Brain microvascular endothelial cell (primary cell): ENCODE results near the gene GTPBP2.
"Not testable (repeated sequence)": the region's sequence is repeated elsewhere in the genome, so short reads cannot be mapped to it uniquely, and the experiment has no call there.

ENCODE experiments used
- DNase-seq: peaks from one replicate; pipeline ENCODE4 v3.0.0-alpha.2; 2020
- H3K27ac ChIP-seq: fragments of 250-450 bp; sonication (Bioruptor Pico); 2 replicates; pipeline ENCODE4 v1.5.1; 2020; ENCODE audit warnings: mild to moderate bottlenecking, moderate library complexity
- H3K27me3 ChIP-seq: fragments of 250-450 bp; sonication (Bioruptor Pico); replicated peaks from 2 replicates; pipeline ENCODE4 v1.5.1; 2020; ENCODE audit warnings: mild to moderate bottlenecking
- H3K36me3 ChIP-seq: fragments of 250-450 bp; sonication (Bioruptor Pico); replicated peaks from 2 replicates; pipeline ENCODE4 v1.5.1; 2020; ENCODE audit warnings: mild to moderate bottlenecking
- H3K4me3 ChIP-seq: 2 replicates; pipeline ENCODE4 v1.5.1; 2011; ENCODE audit warnings: low read depth, mild to moderate bottlenecking, control low read depth, low read length, moderate library complexity
- in situ Hi-C: cut with HindIII; loops from 2 replicates; pipeline ENCODE4 v1.10.0; 2017; ENCODE audit warnings: low sequenced_read_pairs, low pct_ligation_motif_present
- TF ChIP-seq, protein P1 (sequence below): IDR thresholded peaks from 2 replicates; pipeline ENCODE4 v1.5.1; 2011; ENCODE audit warnings: low read depth, mild to moderate bottlenecking, moderate library complexity, low read length, control low read depth, inconsistent platforms; ENCODE audit errors: missing control alignments

The GTPBP2 gene

DNA sequence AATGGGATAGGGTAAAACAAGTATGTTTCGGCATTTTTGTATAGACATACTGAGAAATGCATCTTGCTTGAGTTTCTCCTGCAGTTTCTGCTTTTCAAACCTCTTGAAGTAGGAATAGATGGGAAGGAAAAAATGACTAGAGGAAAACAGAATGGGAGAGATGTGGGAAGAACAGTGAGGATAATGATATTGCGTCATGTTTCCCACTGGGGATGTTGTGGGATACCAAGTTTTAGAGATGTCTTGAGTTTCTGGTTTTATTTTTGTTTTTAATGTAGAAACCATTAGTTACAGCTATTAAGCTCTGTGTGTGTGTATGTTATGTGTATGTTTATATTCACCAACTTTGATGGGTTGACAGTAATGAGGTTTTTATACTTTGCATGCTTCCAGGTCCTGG, 28.5 kb downstream of the GTPBP2 start:
- H3K4me3 ChIP-seq: no peak overlapping the region
- TF ChIP-seq, protein P1, sequence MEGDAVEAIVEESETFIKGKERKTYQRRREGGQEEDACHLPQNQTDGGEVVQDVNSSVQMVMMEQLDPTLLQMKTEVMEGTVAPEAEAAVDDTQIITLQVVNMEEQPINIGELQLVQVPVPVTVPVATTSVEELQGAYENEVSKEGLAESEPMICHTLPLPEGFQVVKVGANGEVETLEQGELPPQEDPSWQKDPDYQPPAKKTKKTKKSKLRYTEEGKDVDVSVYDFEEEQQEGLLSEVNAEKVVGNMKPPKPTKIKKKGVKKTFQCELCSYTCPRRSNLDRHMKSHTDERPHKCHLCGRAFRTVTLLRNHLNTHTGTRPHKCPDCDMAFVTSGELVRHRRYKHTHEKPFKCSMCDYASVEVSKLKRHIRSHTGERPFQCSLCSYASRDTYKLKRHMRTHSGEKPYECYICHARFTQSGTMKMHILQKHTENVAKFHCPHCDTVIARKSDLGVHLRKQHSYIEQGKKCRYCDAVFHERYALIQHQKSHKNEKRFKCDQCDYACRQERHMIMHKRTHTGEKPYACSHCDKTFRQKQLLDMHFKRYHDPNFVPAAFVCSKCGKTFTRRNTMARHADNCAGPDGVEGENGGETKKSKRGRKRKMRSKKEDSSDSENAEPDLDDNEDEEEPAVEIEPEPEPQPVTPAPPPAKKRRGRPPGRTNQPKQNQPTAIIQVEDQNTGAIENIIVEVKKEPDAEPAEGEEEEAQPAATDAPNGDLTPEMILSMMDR: no peak
- no peak overlapping the region for H3K27ac ChIP-seq
- in situ Hi-C loops: no loop called here
- no peak for DNase-seq
- H3K27me3 ChIP-seq: no peaks in the 10 kb centered on the region
- H3K36me3 ChIP-seq: peaks cover 37% of the 10 kb centered on the region

DNA sequence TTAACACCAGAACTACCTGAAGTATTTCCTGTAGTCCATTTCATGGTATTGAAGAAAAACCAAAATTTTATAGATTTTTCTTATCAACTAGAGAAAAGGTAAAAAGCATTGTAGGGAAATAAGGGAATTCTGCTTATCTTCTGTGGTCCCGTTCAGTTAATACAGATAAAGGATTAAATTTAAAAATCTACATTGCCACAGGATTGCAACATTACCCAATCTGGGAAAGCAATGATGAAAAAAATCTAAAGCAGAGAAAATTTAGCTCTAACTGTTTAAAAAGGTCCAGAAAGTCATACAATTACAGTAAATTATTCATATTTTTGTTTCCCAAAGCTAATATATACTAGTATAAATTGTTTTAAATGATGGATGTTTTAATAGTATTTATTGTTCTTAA, 35.1 kb downstream of the GTPBP2 start:
- no peak for DNase-seq
- TF ChIP-seq, protein P1: no peak
- Histone ChIP-seq H3K27ac (no peak overlapping the region), H3K36me3 (peaks cover 25% of the 10 kb centered on the region), H3K4me3 (no peak overlapping the region), H3K27me3 (no peaks in the 10 kb centered on the region)
- in situ Hi-C loops: no loop called here

DNA sequence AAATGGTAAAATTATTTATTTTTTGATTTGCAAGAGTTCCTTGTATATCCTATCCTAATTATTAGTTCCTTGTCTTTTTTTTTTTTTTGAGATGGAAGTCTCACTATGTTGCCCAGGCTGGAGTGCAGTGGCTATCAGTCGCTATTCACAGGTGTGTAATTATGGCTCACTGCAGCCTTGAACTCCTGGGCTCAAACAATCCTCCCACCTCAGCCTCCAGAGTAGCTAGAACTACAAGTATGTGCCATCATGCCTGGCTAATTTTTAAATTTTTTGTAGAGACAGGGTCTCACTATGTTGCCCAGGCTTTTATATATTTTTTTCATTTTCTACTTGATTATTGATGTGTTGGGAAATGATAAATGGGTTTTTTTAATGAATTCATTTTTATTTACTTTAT, 39.5 kb downstream of the GTPBP2 start:
- H3K27me3 ChIP-seq, H3K27ac ChIP-seq, H3K4me3 ChIP-seq, DNase-seq, in situ Hi-C loops: not testable (repeated sequence)
- H3K36me3 ChIP-seq: peaks cover 50% of the 10 kb centered on the region

DNA sequence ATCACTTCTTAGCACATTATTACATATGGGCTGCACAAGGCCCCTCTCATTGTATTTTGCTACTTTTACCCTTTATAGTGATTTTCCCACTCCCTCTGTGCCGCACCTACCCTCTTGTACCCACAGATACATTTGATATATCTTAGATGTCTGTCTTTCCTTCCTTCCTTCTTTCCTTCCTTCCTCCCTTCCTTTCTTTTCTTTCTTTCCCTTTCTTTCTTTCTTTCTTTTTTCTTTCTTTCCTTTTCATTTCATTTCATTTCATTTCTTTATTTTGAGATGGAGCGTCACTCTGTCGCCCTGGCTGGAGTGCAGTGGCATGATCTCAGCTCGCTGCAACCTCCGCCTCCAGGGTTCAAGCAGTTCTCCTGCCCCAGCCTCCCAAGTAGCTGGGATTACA, 40.9 kb downstream of the GTPBP2 start:
- DNase-seq: no peak
- TF ChIP-seq, protein P1: no peak
- peaks cover 59% of the 10 kb centered on the region for H3K36me3 ChIP-seq
- H3K27me3 ChIP-seq: no peaks in the 10 kb centered on the region
- in situ Hi-C loops: no loop called here
- H3K27ac ChIP-seq: no peak overlapping the region
- H3K4me3 ChIP-seq: no peak overlapping the region

DNA sequence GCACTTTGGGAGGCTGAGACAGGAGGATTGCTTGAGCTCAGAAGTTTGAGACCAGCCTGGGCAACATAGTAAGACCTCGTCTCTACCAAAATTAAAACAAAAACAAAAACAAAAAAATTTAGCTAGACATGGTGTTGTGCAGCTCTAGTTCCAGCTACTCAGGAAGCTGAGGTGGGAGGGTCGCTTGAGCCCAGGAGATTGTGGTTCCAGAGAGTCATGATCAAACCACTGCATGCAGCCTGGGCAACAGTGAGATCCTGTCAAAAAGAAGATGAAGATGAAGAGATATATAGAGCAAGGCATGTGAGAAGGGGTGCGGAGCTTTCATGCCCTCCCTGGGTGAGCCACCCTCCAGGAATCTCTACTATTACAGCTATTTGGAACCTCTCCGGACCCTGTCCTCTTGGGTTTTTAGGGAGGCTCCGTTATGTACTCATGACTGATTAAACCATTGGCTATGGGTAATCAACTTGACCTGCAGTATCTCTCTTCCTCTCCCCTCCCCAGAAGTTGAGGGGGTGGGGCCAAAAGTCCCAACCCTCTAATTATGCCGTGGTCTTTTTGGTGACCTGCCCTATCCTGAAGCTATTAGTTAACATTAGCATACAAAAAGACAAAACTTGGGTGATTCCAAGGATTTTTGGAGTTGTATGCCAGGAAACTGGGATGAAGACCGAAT, 44.0 kb downstream of the GTPBP2 start:
- H3K27ac ChIP-seq: no peak overlapping the region
- in situ Hi-C loops: no loop called here
- DNase-seq: no peak

DNA sequence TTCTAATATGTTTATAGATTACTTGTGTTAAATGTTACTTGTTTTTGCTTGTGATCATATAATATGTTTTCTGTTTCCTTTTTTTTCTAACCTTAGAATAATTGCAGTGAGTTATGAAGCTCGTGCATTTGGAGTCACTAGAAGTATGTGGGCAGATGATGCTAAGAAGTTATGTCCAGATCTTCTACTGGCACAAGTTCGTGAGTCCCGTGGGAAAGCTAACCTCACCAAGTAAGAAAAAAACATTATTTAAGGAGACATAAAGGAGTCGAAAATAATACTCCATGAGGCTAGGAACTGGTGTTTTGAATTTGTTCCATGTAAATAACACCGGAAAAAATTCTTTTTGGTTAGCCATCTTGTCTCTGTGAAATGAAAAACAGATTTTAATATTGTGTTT, 46.2 kb downstream of the GTPBP2 start:
- in situ Hi-C loops: no loop called here
- Histone ChIP-seq H3K4me3 (no peak overlapping the region), H3K27ac (no peak overlapping the region), H3K36me3 (peaks cover 45% of the 10 kb centered on the region), H3K27me3 (no peaks in the 10 kb centered on the region)
- no peak for DNase-seq
- TF ChIP-seq, protein P1: no peak

More for the DNA sequence above, 44.0 kb downstream of the GTPBP2 start:
- Histone ChIP-seq H3K4me3 (no peak overlapping the region), H3K36me3 (peaks cover 57% of the 10 kb centered on the region), H3K27me3 (no peaks in the 10 kb centered on the region)
- TF ChIP-seq, protein P1: no peak
